Esophagus mucosa (tissue), 1 donor: ENCODE data around the gene C5AR2. TPM values are rescaled to one million over a fixed set of nuclear protein-coding genes. Genes with fewer than 3 reads are reported as not detected.
A peak's percentile ranks its signal among the peaks of the same experiment; 100 is the strongest.
"Not testable (repeated sequence)": the region's sequence is repeated elsewhere in the genome, so short reads cannot be mapped to it uniquely, and the experiment has no call there.

ENCODE experiments used
- ATAC-seq: fragments of 200-7000 bp; cut with Tn5 transposase; one replicate; pipeline ENCODE4 v1.9.1; 2020
- total RNA-seq: library from RNA; stranded (reverse); gene quantifications from one replicate; pipeline ENCODE4 v1.2.4, GENCODE V29; 2023
- donor health status: DM: yes; HTN: yes; CAD: no.

Gene C5AR2
- total RNA-seq, 1 donor from 2014 or later = 1.7 TPM

- not testable (repeated sequence) for ATAC-seq
These were observed 56.7 kb downstream of the C5AR2 start for GRCh38 chr19:47388721-47389120.

DNA sequence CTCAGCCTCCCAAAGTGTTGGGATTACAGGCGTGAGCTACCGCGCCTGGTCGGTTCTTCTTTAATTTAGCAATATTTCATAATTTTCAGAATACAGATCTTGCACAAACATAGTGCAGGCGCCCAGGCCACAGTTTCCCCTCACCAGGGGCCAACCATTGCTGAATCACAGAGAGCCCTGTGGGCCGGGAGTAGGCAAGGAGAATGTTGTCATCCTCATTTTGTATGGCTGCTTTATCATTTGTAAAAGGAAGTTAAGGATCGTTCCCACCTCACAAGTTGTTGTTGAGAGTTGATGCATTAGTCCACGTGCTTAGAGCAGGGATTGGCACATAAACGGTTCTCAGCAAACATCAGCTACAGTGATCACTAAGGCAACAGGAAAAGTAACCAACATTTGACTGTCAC lies 57.2 kb downstream of the C5AR2 start:
- ATAC-seq = no peak

DNA sequence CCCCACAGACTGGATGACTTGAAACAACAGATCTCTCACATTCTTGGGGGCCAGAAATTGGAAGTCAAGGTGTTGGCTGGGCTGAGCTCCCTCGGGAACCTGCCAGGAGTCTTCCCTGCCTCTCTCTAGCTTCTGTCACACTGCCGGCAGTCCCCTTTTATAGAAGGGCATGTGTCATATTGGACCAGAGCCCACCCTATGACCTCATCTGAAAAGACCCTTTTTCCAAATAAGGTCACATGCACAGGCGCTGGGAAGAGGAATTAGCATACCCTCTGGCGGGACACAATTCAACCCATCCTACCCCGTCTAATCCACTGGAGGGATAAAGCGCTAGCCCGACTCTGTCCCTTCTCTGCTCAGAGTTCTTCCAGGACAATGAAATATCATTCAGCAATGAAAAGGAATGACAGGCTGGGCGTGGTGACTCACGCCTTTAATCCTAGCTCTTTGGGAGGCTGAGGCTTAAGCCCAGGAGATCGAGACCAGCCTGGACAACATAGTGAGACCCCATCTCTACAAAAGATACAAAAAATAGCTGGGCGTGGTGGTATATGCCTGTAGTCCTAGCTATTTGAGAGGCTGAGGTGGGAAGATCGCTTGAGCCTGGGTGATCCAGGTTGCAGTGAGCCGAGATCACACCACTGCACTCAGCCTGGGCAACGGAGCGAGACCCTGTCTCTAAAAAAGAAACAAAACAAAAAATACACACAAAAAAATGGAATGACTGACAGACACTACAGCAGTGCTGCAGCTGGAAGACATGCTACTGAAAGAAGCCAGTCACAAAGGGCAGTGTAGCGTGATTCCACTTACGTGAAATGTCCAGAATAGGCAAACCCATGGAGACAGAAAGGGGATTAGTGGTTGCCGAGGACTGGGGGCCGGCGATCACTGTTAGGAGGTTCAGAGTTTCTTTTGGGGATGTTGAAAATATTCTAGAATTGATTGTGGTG lies 58.8 kb downstream of the C5AR2 start:
- peak; percentile 17 for ATAC-seq

DNA sequence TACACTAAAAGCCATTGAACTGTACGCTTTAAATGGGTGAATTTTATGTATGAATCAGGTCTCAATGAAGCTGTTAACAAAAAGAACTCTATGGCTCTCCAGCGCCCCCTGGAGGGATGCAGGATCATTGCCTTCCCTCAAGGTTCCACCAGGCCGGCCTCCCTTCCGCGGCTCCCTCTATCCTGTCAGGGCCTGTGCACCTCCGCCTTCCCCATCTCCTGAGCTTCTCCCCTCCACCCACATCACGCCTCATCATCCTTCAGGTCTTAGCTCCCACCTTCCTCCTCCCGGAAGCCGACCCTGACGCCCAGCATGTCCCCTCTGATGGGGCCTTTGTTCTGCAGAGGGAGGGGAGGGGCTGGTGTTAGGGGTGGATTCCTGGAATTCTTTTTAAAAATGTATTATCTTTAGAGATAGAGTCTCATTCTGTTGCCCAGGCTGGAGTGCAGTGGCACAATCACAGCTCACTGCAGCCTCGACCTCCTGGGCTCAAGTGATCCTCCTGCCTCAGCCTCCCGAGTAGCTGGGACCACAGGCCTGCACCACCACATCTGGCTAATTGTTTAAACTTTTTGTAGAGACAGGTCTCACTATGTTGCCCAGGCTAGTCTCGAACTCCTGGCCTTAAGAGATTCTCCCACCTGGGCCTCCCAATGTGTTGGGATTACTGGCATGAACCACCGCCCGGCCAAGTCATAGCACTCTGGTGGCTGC lies 59.7 kb downstream of the C5AR2 start:
- ATAC-seq = peak; percentile 83

Other genes with a start within 250 kb of the C5AR2 start
- 28.1 TPM for gene ZC3H4, start 218.4 kb upstream of the C5AR2 start, total RNA-seq
- 53.2 TPM for gene SAE1, start 201.3 kb upstream of the C5AR2 start, total RNA-seq
- 1.6 TPM for gene BBC3, start 101.0 kb upstream of the C5AR2 start, total RNA-seq
- gene CCDC9, start 75.7 kb upstream of the C5AR2 start, total RNA-seq = 14.6 TPM
- 7.3 TPM for gene INAFM1, start 57.3 kb upstream of the C5AR2 start, total RNA-seq
- gene C5AR1, start 22.3 kb upstream of the C5AR2 start, total RNA-seq = 1.1 TPM
- 7.9 TPM for gene DHX34, start 17.1 kb downstream of the C5AR2 start, total RNA-seq
- 0.64 TPM for gene MEIS3, start 87.4 kb downstream of the C5AR2 start, total RNA-seq
- 0.12 TPM for gene SLC8A2, start 139.7 kb downstream of the C5AR2 start, total RNA-seq
- 9.8 TPM for gene KPTN, start 152.0 kb downstream of the C5AR2 start, total RNA-seq
- gene NAPA, start 182.9 kb downstream of the C5AR2 start, total RNA-seq = 96.2 TPM
- gene ZNF541, start 241.0 kb downstream of the C5AR2 start, total RNA-seq = 0.08 TPM